Left ventricle myocardium inferior (tissue), 1 donor: ENCODE measurements around the gene MCAM. TPM values are rescaled to one million over a fixed set of nuclear protein-coding genes. Genes with fewer than 3 reads are reported as not detected.

Experiments
- DNase-seq: peaks from one replicate; pipeline ENCODE4 v3.0.0-alpha.2; 2020
- H3K27ac ChIP-seq: fragments of 200-600 bp; replicated peaks from 2 replicates; pipeline ENCODE4 v1.8.0; 2021
- H3K27me3 ChIP-seq: fragments of 200-600 bp; 2 replicates; pipeline ENCODE4 v1.8.0; 2021; ENCODE audit warnings: low read depth
- H3K36me3 ChIP-seq: fragments of 200-600 bp; 2 replicates; pipeline ENCODE4 v1.8.0; 2021
- H3K4me1 ChIP-seq: fragments of 200-600 bp; 2 replicates; pipeline ENCODE4 v1.8.0; 2021
- H3K4me3 ChIP-seq: fragments of 200-600 bp; 2 replicates; pipeline ENCODE4 v1.8.0; 2021; ENCODE audit warnings: mild to moderate bottlenecking, moderate library complexity
- H3K9me3 ChIP-seq: fragments of 200-600 bp; replicated peaks from 2 replicates; pipeline ENCODE4 v1.8.0; 2021
- CTCF ChIP-seq: fragments of 200-600 bp; IDR thresholded peaks from 2 replicates; pipeline ENCODE4 v1.8.0; 2021; ENCODE audit warnings: antibody characterized with exemption, mild to moderate bottlenecking, borderline replicate concordance
- intact Hi-C: fragments of 100-400 bp; cut with micrococcal nuclease; formaldehyde crosslinking; loops from one replicate; pipeline ENCODE4 v1.11.0; 2022
- total RNA-seq: library from RNA; stranded (reverse); fragmentation: NEBNext Ultra II Directional; extraction: Animal tissue kit (Norgen Biotek cat#: 25700); gene quantifications from one replicate; pipeline ENCODE4 v1.2.1, GENCODE V29; 2021
- donor health status: DM: no; HTN: yes; CAD: no; lungs with severe emphysema.

Gene MCAM
- total RNA-seq, 1 donor from 2014 or later: 59.2 TPM

DNA sequence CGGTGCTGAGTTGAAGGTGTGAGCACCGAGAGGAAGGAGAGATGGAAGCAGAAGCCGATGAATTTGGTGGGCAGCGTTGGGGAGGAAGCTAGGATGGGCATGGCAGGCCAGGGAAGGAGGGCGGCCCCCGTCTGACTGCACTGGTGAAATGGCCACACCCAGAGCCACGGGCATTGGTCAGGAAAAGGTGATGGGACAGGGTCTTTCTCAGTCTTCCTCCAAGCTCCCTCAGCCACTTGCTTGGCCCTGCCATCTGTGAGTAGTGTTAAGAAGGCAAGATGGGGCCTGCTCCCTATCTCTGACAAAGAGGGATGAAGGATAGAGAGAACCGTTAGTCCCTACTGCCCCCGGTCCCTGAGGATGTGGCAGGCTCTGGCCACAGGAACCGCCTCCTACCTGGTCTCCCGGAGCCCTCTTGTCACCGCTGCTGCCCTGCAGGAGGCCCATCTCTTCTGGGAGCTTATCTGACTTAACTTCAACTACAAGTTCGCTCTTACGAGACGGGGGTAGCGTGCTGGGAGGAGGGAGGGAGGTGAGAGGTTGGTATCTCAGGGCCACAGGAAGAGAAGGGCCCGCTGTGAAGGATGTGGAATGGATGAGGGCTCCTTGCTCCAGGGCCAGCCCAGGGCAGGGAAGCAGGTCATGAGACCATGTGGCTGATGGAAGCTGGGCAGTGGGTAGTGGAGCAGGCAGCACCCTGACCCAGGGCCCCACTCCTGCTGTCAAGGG lies 6.8 kb downstream of the MCAM start:
- Histone ChIP-seq H3K27me3 (no peaks in the 10 kb centered on the region), H3K4me1 (peaks cover 28% of the 10 kb centered on the region), H3K4me3 (no peak overlapping the region), H3K9me3 (no peaks in the 10 kb centered on the region), H3K27ac (peak overlapping the region; percentile 51), H3K36me3 (peaks cover 64% of the 10 kb centered on the region)
- no peak for TF ChIP-seq CTCF
- no peak for DNase-seq
- intact Hi-C loops: no loop called here

DNA sequence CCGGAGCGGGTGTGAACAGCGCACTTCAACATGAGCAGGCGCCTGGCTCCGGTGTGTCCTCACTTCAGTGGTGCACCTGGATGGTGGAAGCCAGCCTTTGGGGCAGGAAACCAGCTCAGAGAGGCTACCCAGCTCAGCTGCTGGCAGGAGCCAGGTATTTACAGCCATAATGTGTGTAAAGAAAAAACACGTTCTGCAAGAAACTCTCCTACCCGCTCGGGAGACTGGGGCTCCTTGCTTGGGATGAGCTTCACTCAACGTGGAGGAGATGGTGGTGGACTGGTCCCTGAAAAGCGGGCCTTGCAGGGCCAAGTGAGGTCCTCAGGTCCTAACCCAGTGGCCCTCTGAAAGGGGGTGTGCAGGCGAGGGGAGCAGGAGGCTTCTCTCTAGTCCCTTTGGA lies 7.5 kb downstream of the MCAM start:
- H3K36me3 ChIP-seq: peaks cover 57% of the 10 kb centered on the region
- H3K4me1 ChIP-seq: peaks cover 22% of the 10 kb centered on the region
- no peak overlapping the region for H3K4me3 ChIP-seq
- H3K9me3 ChIP-seq: no peaks in the 10 kb centered on the region
- H3K27ac ChIP-seq: peak overlapping the region; percentile 51
- no peak for DNase-seq
- TF ChIP-seq CTCF: no peak
- no peaks in the 10 kb centered on the region for H3K27me3 ChIP-seq
- intact Hi-C loops: no loop called here

GRCh38 chr11:119307974-119308373 lies 9.0 kb downstream of the MCAM start:
- Histone ChIP-seq H3K27me3 (no peaks in the 10 kb centered on the region), H3K27ac (peak overlapping the region; percentile 53), H3K36me3 (peaks cover 58% of the 10 kb centered on the region), H3K9me3 (no peaks in the 10 kb centered on the region), H3K4me3 (no peak overlapping the region), H3K4me1 (peaks cover 22% of the 10 kb centered on the region)
- intact Hi-C loops: no loop called here
- no peak for TF ChIP-seq CTCF
- DNase-seq: no peak

DNA sequence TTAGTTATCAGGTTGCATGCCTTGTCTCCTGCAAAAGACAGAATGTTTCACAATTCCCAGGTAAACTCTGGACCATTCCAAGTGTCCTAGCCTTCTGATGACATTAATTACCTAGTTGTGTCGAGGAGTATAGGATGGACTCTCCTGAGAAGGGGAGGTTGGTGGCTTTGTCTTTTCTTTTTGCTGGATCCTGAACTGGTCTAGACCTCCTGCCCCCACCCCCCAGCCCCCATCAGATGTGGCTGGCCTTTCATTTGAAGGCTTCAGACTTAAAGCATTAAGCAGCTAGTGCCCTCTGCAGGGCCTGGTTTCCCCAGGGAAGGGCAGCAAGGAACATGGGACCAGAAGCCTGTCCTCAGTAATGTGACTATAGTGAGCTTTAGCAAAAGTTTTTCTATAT lies 9.7 kb downstream of the MCAM start:
- Histone ChIP-seq H3K4me1 (peaks cover 22% of the 10 kb centered on the region), H3K27ac (peak overlapping the region; percentile 53), H3K9me3 (no peaks in the 10 kb centered on the region), H3K4me3 (no peak overlapping the region), H3K36me3 (peaks cover 57% of the 10 kb centered on the region), H3K27me3 (no peaks in the 10 kb centered on the region)
- no peak for DNase-seq
- TF ChIP-seq CTCF: peak; percentile 27
- intact Hi-C loops: no loop called here

DNA sequence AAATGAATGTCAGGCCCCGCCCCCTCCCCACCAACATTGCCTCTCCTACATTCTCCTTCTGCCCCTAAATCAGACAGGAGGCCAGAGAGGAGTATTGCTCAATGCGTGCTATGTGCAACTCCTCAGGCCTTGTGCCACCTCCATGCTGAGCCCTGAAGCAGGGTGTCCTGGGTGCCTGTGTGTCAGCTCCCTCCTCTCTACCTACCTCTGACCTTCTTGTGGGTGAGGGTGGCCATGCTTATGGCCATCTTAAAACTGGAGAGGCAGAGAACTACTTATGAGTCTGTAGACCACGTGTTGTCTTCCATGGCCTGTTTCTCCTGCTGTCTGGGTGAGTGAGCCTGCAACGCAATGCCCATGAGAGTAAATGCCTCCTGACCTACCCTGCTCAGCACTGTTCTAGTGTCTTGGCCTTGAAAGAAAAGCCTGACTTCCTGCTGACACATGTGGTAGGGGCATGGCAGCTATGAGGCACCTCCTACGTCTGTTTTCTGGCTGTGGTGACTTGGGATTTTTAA lies 10.5 kb downstream of the MCAM start:
- peaks cover 22% of the 10 kb centered on the region for H3K4me1 ChIP-seq
- intact Hi-C loops: no loop called here
- peak overlapping the region; percentile 16 for H3K27ac ChIP-seq
- H3K27me3 ChIP-seq: no peaks in the 10 kb centered on the region
- H3K4me3 ChIP-seq: no peak overlapping the region
- no peaks in the 10 kb centered on the region for H3K9me3 ChIP-seq
- no peak for TF ChIP-seq CTCF
- peaks cover 51% of the 10 kb centered on the region for H3K36me3 ChIP-seq
- no peak for DNase-seq
